ENCODE results near the gene FBXO45.

FBXO45 gene

GRCh38 chr3:196621611-196622010 is 53.2 kb downstream of the FBXO45 start:
- no peak overlapping the region for H3K27ac ChIP-seq
- TF ChIP-seq, protein P1, sequence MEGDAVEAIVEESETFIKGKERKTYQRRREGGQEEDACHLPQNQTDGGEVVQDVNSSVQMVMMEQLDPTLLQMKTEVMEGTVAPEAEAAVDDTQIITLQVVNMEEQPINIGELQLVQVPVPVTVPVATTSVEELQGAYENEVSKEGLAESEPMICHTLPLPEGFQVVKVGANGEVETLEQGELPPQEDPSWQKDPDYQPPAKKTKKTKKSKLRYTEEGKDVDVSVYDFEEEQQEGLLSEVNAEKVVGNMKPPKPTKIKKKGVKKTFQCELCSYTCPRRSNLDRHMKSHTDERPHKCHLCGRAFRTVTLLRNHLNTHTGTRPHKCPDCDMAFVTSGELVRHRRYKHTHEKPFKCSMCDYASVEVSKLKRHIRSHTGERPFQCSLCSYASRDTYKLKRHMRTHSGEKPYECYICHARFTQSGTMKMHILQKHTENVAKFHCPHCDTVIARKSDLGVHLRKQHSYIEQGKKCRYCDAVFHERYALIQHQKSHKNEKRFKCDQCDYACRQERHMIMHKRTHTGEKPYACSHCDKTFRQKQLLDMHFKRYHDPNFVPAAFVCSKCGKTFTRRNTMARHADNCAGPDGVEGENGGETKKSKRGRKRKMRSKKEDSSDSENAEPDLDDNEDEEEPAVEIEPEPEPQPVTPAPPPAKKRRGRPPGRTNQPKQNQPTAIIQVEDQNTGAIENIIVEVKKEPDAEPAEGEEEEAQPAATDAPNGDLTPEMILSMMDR (conservative IDR thresholded peaks at IDR 0.05): no peak

DNA sequence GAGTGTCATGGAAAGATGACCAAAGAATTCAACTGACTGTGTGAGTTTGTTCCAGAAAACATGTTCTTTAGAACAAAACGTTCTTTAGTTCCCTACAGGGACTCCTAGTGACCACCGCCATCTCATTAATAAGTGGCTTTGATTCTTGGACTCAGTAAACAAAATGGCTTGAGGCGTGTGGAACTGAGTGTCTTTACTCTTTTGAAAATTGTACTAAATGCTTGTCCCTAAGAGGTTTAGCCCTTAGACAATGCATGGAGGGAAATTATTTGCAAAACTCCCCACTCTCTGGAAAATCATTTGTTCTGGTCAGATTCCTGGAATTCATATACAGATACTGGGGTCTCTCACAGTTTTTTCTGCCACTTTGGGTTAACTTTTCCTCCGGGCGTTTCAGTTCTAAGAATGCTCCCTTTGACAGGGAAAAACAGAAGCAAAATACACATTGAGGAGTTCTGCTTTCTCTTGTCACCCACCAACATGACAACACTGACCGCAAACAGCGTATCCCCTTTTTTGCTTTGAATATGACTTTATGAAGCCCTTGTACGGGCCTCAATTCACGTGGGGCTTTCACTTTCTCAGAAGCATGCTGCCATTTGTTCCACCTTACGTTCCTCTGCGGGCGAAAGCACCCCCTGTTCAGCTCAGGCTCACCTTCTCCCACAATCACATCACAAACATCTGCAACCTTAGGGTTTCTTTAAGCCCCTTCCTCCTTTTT is 55.8 kb downstream of the FBXO45 start:
- H3K27ac ChIP-seq: no peak overlapping the region
- TF ChIP-seq, protein P1 (conservative IDR thresholded peaks at IDR 0.05): no peak

- TF ChIP-seq, protein P1 (conservative IDR thresholded peaks at IDR 0.05): no peak
- H3K27ac ChIP-seq: no peak overlapping the region
Observed at GRCh38 chr3:196624907-196625306, 56.4 kb downstream of the FBXO45 start.

- TF ChIP-seq, protein P1 (conservative IDR thresholded peaks at IDR 0.05): no peak
- H3K27ac ChIP-seq: no peak overlapping the region
Observed at GRCh38 chr3:196625331-196625730, 56.9 kb downstream of the FBXO45 start.

DNA sequence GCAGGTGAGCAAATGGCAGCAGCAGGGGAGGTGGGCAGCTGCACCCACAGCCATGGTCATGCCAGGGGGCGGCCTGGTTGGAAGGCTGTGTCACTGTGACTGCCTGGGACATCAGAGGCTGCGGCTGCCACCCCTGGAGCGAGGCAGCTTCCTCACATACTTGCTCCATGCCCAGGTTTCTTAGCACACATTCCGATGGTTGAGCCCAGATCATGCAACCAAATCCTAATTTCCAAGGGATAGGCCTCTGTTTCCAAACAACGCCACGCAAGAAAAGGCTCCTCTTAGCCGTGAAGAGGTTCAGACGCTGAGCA is 59.4 kb downstream of the FBXO45 start:
- TF ChIP-seq, protein P1 (conservative IDR thresholded peaks at IDR 0.05): no peak
- no peak overlapping the region for H3K27ac ChIP-seq

- TF ChIP-seq, protein P1 (conservative IDR thresholded peaks at IDR 0.05): no peak
- no peak overlapping the region for H3K27ac ChIP-seq
Observed at GRCh38 chr3:196629228-196629627, 60.8 kb downstream of the FBXO45 start.

DNA sequence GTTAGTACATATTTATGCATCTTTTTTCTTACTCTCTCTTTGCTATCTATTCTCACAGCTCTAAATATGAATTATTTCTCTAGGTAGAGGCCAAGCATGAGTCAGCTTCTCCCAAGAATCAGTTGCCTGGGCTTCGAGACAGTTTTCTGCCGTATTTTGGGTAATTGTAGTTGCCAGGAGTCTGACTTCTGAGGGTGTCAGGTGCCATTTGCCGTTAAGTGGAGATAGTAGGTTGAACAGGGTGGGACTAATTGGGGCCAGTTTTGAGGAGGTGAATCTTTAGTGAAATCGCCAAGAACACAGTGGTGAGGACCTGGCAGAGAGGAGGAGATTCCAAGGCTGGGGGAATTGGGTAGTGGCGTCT is 63.2 kb downstream of the FBXO45 start:
- TF ChIP-seq, protein P1 (conservative IDR thresholded peaks at IDR 0.05): no peak
- peak overlapping the region; percentile 87 for H3K27ac ChIP-seq
